Loucy (cell line): ENCODE measurements around the gene KCNA2.
A peak's percentile ranks its signal among the peaks of the same experiment; 100 is the strongest.

Source experiments
- H2AFZ ChIP-seq: fragments of 200-600 bp; sonication (generic); 2 replicates; pipeline ENCODE4 v1.6.0; 2016; ENCODE audit warnings: antibody characterized with exemption, mild to moderate bottlenecking, low read length, moderate library complexity
- H3F3A ChIP-seq: fragments of 200-600 bp; 2 replicates; pipeline ENCODE4 v1.6.0; 2016; ENCODE audit warnings: antibody characterized with exemption, low read depth, mild to moderate bottlenecking
- H3K27me3 ChIP-seq: fragments of 200-600 bp; sonication (generic); 2 replicates; pipeline ENCODE4 v1.6.1; 2014; ENCODE audit warnings: low read length, mild to moderate bottlenecking; ENCODE audit not compliant: insufficient read depth, poor library complexity, severe bottlenecking
- H3K36me3 ChIP-seq: fragments of 200-600 bp; sonication (generic); 2 replicates; pipeline ENCODE4 v1.6.1; 2016; ENCODE audit warnings: low read length; ENCODE audit not compliant: insufficient read depth
- H3K4me1 ChIP-seq: fragments of 200-600 bp; sonication (generic); 2 replicates; pipeline ENCODE4 v1.5.1; 2014; ENCODE audit warnings: low read length, mild to moderate bottlenecking; ENCODE audit not compliant: insufficient read depth, poor library complexity, severe bottlenecking
- H3K4me2 ChIP-seq: fragments of 200-600 bp; sonication (generic); 2 replicates; pipeline ENCODE4 v1.6.0; 2014; ENCODE audit warnings: antibody characterized with exemption, low read length, low read depth, mild to moderate bottlenecking; ENCODE audit not compliant: poor library complexity, severe bottlenecking
- H3K4me3 ChIP-seq: fragments of 200-600 bp; sonication (generic); 2 replicates; pipeline ENCODE4 v1.5.1; 2014; ENCODE audit warnings: low read length, mild to moderate bottlenecking, mixed read lengths; ENCODE audit not compliant: poor library complexity, severe bottlenecking
- H3K79me2 ChIP-seq: fragments of 200-600 bp; sonication (generic); 2 replicates; pipeline ENCODE4 v1.6.1; 2014; ENCODE audit warnings: low read length; ENCODE audit not compliant: insufficient read depth
- H3K9ac ChIP-seq: fragments of 200-600 bp; sonication (generic); 2 replicates; pipeline ENCODE4 v1.6.0; 2014; ENCODE audit warnings: mild to moderate bottlenecking, low read depth, low read length, moderate library complexity; ENCODE audit not compliant: poor library complexity, severe bottlenecking
- H3K9me2 ChIP-seq: fragments of 200-600 bp; sonication (generic); replicated peaks from 2 replicates; pipeline ENCODE4 v1.6.1; 2016; ENCODE audit warnings: low read depth, low read length, mixed read lengths
- H3K9me3 ChIP-seq: fragments of 200-600 bp; sonication (generic); 2 replicates; pipeline ENCODE4 v1.6.1; 2014; ENCODE audit warnings: mild to moderate bottlenecking, antibody characterized with exemption, low read length, low read depth; ENCODE audit not compliant: insufficient read depth
- H4K20me1 ChIP-seq: fragments of 200-600 bp; sonication (generic); 2 replicates; pipeline ENCODE4 v1.6.0; 2014; ENCODE audit warnings: antibody characterized with exemption, low read length, mild to moderate bottlenecking; ENCODE audit not compliant: insufficient read depth, poor library complexity, severe bottlenecking
- EZH2phosphoT487 ChIP-seq: fragments of 200-600 bp; IDR thresholded peaks from 2 replicates; pipeline ENCODE4 v1.6.1; 2018; ENCODE audit warnings: antibody characterized with exemption, mild to moderate bottlenecking, moderate library complexity, borderline replicate concordance
- TF ChIP-seq, protein P1 (sequence below): fragments of 200-600 bp; sonication (generic); conservative IDR thresholded peaks from 2 replicates; pipeline ENCODE4 v1.5.1; 2014; ENCODE audit warnings: mild to moderate bottlenecking, antibody characterized with exemption, low read length

KCNA2 gene

DNA sequence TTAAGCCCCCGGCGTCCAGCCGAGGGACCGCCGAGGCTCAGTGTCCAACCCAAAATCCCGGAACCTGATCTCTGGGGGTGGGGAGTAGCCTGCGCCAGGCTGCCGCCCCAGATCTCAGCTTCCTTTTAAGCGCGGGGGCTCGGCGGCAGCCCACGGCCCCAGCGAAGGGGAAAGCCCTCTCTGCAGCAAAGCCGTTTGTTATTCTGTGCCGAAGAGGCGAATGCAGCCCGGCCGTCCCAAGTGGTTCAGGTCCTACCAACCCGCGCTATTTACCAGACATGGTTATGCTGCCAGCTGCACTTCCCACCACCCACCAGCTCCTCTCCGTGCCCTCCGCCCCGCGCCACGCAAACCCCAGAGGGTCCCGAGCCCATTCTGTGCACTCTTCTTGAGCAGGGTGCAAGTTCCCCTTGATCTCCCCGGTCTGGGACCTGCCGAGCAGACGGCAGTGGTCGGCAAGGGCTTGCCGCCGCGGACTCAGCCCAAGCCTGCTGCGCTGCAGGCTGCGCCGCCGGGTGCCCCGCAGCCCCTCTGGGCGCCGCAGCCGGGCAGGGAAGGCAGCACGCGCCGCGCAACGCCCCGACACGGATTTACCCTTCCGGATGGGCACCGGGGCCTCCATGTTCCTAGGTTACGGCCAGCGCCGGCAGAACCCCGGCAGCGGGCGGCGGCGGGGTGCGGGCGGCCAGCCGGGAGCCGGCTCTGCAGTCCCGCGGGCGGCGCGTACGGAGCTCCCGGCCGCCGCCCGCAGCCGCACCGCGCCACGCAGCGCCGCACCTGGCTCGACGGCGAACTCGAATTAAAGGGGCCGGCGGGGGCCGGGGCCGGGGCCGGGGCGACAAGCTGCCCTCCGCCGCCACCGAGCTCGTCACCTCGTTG, 738 bp upstream of the KCNA2 start:
- Histone ChIP-seq H3K9me2 (no peaks in the 10 kb centered on the region), H3K4me1 (peaks cover 10% of the 10 kb centered on the region), H3K4me3 (peak overlapping the region; percentile 72), H2AFZ (peak overlapping the region; percentile 78), H3K9ac (no peak overlapping the region), H3K9me3 (no peaks in the 10 kb centered on the region), H4K20me1 (no peaks in the 10 kb centered on the region), H3F3A (no peaks in the 10 kb centered on the region), H3K4me2 (peak overlapping the region; percentile 90), H3K79me2 (no peaks in the 10 kb centered on the region), H3K36me3 (no peaks in the 10 kb centered on the region), H3K27me3 (peaks cover 35% of the 10 kb centered on the region)
- TF ChIP-seq, protein P1, sequence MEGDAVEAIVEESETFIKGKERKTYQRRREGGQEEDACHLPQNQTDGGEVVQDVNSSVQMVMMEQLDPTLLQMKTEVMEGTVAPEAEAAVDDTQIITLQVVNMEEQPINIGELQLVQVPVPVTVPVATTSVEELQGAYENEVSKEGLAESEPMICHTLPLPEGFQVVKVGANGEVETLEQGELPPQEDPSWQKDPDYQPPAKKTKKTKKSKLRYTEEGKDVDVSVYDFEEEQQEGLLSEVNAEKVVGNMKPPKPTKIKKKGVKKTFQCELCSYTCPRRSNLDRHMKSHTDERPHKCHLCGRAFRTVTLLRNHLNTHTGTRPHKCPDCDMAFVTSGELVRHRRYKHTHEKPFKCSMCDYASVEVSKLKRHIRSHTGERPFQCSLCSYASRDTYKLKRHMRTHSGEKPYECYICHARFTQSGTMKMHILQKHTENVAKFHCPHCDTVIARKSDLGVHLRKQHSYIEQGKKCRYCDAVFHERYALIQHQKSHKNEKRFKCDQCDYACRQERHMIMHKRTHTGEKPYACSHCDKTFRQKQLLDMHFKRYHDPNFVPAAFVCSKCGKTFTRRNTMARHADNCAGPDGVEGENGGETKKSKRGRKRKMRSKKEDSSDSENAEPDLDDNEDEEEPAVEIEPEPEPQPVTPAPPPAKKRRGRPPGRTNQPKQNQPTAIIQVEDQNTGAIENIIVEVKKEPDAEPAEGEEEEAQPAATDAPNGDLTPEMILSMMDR, result no peak

DNA sequence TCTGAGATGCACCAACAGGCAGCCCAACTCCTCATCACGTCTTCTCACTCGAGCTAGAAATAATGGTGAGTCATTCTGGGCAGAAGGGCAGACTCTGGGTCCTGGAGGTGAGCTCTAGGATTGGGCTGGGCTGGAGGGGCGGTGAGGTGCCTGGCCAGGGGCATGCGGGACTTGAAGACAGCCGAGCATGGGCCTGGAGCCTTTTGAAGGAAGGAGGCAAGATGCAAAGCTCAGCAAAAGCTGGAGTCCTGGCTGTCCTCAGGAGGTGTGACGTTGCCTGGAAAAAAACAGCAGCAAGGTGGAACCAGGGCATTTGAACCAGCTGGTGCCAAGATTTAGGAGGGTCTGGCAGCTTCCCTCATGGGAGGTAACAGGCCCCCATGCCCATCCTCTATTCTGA, 712 bp downstream of the KCNA2 start:
- no peak overlapping the region for H3K4me3 ChIP-seq
- H3K9me2 ChIP-seq, result no peaks in the 10 kb centered on the region

GRCh38 chr1:110604586-110605148, 1.5 kb downstream of the KCNA2 start:
- no peaks in the 10 kb centered on the region for H3K9me2 ChIP-seq
- peaks cover 35% of the 10 kb centered on the region for H3K27me3 ChIP-seq
- no peak overlapping the region for H3K9ac ChIP-seq
- no peaks in the 10 kb centered on the region for H4K20me1 ChIP-seq
- H3K36me3 ChIP-seq, result no peaks in the 10 kb centered on the region
- H3K79me2 ChIP-seq, result no peaks in the 10 kb centered on the region
- no peaks in the 10 kb centered on the region for H3K9me3 ChIP-seq
- TF ChIP-seq, protein P1, result no peak
- TF ChIP-seq EZH2phosphoT487, result no peak
- no peak overlapping the region for H2AFZ ChIP-seq
- no peaks in the 10 kb centered on the region for H3F3A ChIP-seq
- no peak overlapping the region for H3K4me2 ChIP-seq
- H3K4me1 ChIP-seq, result peaks cover 10% of the 10 kb centered on the region
- H3K4me3 ChIP-seq, result no peak overlapping the region

More for the DNA sequence above, 712 bp downstream of the KCNA2 start:
- no peaks in the 10 kb centered on the region for H3K36me3 ChIP-seq
- H3K4me1 ChIP-seq, result peaks cover 10% of the 10 kb centered on the region
- no peaks in the 10 kb centered on the region for H3K79me2 ChIP-seq
- H3K9ac ChIP-seq, result no peak overlapping the region
- peaks cover 35% of the 10 kb centered on the region for H3K27me3 ChIP-seq
- H3F3A ChIP-seq, result no peaks in the 10 kb centered on the region
- TF ChIP-seq, protein P1, result no peak
- no peak for TF ChIP-seq EZH2phosphoT487
- H4K20me1 ChIP-seq, result no peaks in the 10 kb centered on the region
- no peak overlapping the region for H2AFZ ChIP-seq
- H3K4me2 ChIP-seq, result no peak overlapping the region
- H3K9me3 ChIP-seq, result no peaks in the 10 kb centered on the region
